DMS79 treated with DMSO at 0.1 percent for 48 hours (cell line): ENCODE results near the gene IKZF5.

Experiments
- DNase-seq: peaks from one replicate; lab custom pipeline; 2025; lab: John Stamatoyannopoulos, UW

IKZF5 gene

DNA sequence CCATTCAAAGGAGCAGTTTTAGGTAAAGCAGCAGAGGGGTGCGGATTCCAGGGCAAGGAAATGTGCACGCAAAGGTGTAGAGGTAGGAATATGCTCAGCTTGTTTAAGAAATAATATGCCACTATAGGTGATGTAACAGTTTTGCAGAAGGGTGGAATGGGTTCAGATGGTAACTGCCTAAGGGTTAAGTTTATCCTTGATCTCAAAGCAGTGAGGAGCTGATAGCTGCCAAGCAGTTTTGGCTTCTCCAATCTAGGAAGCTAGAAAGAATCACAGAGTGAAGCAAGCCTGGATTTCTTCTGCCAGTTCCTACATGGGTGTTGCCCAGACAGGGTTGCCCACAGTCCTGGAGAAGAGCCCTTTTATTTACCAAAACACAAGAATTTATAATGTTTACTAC lies 6.2 kb upstream of the IKZF5 start:
- DNase-seq, result no peak

DNA sequence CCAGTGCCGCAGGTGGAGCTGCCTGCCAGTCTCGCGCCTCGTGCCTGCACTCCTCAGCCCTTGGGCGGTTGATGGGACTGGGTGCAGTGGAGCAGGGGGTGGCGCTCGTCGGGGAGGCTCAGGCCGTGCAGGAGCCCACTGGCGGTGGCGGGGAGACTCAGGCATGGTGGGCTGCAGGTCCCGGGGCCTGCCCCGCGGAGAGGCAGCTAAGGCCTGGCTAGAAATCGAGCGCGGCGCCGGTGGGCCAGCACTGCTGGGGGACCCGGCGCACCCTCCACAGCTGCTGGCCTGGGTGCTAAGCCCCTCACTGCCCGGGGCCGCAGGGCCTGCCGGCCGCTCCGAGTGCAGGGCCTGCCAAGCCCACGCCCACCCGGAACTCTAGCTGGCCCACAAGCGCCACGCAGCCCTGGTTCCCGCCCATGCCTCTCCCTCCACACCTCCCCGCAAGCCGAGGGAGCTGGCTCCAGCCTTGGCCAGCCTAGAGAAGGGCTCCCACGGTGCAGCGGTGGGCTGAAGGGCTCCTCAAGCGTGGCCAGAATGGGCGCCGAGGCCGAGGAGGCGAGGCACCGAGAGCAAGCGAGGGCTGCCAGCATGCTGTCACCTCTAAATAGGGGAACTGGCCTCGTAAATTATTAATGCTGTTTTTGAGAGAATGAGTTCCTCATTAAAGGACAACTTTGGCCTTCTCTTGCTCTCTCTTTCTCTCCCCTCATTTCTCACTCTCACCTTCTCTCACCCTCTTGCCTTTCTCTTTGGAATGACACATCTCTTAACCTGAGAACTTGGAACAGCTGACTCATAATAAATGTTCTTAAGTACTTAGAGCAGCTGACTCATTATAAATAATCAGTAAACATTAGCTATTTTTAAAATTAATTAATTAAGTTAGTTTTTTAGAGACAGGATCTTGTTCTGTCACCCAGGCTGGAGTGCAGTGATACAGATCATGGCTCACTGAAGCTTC lies 5.1 kb upstream of the IKZF5 start:
- DNase-seq, result no peak

DNA sequence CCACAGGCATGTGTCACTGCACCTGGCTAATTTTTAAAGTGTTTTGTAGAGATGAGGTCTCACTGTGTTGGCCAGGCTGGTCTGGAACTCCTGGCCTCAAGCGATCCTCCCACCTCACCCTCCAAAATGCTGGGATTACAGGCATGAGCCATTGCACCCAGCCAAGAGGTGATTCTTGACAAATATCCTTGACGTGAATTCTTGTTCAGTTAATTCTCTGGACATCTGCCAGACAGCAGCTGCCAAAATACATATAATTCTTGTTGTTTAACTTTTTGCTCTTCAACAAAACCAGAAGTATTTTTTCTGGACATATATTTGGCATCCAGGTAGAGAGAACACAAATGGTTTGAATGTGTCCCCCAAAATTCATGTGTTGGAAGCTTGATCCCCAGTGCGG lies 3.4 kb upstream of the IKZF5 start:
- DNase-seq, result no peak

DNA sequence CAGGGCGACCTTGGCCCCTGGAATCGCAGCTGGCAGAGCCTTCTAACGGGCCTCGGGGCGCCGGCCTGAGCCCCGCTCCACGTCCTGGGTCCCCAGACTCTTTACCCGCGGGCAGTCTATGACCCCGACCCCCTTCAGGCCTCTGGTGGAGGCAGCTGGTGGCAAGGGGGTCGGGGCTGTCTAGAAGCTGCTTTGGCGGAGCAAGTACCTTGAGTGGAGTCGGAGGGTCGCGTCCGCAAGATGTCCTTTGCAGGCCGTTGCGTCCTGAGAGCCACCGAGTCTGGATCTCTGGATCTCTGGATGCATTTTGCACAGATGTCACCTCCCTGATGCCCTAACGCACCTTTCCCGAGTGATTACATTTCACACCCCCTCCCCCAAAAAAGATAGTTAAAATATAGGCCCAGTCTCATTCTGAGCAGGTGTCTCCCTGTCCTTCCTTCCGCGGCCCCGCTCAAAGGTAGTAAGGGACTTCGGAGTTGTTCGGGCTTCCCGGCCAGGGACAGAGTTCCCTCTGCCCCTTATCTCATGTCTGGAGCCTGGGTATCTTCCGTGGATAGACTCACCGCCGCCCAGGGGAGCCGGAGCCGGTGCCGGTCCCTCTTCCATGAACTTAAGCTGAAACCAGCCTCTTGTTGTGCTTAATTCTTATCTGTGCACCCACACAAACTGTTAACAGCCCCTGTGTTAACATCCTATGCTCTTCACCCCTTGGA lies 668 bp upstream of the IKZF5 start:
- no peak for DNase-seq

DNA sequence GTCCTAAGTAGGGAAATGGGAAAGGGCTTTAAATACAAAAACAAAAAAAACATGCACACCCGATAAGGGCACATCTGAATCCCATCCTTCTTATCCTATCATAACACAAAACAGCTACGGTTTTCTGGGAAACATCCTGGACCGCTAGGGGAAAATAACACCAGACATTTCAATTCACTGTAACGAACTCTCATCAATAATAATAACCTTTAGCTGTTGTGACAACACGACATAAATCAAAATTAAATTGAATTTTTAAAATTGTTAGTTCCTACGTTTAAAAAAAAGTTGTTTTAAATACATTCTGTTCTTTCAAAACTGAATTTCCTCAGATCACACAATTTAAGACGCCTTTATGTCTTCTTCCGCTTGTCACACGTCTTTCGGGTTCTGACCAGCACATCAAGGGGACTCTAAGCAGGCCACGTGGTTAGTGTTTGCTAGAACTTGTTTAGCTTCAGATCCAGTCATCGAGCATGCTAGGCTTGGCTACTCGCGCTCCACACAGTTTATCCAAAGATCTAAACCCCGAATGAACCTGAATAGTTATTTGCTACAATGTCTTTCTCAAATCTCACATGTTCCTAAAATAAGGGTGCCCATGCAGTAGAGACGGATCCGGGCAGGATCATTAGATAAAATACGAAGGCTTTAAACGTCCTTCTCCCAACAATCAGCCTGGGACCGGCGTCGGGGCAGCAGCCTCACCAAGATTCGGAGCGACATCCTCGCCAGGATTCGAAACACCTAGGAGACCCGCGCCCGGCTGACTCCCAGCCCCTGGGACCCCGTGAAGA lies 839 bp downstream of the IKZF5 start:
- peak; percentile 7 for DNase-seq

DNA sequence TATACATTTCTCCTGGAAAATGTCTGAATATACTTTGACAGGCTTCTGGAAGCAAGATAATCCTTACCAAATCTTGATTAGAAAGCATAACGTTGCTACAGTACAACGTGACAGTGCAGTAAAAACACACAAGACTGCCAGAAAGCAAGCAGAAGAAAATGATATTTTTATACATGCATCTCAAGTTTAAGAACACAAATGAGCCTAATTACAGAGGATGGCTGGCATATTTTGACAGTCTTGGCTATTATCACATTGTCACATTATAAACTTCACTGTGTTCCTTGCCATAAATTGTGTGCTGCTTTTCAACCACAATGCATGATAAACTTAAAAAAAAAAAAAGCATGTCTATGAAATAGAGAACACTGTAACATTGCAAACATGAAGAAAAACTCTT lies 4.3 kb downstream of the IKZF5 start:
- no peak for DNase-seq

DNA sequence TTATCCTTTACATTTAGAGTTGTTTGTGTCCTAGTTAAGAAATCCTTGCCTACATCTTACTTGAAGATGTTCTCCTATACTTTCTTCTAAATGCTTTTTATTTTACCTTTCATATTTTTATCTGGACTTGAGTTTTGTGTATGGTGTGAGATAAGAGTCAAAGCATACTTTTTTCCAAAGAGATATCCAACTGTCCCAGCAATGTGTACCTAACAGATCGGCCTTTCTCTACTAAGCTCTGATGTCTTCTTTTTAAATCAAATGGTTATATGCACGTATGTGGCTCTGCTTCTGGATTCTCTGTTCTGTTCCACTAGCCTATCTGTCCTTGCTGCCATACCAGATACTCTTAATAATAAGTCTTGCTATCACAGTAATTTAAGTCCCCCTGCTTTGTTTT lies 7.2 kb downstream of the IKZF5 start:
- no peak for DNase-seq

DNA sequence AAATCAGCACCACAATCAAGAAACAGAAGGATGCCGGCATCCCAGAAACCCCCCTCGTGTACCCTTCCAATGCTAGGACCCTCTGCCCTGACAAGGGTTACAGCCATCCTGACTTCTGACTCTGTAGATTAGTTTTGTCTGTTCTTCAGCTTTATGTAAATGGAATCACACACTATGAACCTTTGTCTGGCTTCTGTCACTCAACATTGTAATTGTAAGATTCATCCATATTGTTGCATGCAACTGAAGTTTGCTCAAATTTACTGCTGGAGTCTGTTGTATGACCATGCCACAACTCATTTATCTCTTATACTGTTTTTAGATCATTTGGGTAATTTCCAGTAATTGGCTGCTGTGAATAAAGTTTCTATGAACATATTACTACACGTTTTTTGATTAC lies 8.4 kb downstream of the IKZF5 start:
- DNase-seq, result no peak

DNA sequence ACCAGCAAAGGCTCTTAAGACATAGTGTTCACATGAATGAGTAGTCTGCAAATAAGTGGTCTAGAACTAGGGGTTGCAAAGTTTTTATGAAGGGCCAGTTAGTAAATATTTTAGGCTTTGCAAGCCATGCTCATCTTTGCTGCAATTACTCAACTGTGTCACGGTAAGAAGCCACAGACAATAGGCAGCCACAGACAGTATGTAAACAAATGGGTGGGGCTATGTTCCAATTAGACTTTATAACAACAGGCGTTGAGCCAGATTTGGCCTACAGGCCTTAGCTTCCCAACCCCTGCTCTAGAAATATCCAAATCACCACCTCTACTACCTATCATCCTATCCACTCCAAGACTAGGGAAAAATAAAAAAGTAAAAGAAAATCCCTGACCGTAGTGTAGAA lies 9.2 kb downstream of the IKZF5 start:
- DNase-seq, result no peak

DNA sequence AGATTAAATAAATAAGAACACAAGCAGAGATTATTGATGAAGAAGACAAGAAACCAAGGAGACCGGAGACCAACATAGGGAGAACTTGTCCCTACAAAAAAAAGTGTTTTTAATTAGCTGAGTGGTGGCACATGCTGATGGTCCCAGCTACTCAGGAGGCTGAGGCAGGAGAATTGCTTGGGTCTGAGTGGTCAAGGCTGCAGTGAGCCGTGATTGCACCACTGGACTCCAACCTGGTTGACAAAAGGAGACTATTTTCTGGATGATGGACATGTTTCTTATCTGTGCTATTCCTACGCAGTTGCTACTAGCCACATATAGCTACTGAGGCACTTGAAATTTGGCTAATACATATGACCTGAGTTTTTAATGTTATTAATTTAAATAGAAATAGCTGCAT lies 9.7 kb downstream of the IKZF5 start:
- no peak for DNase-seq

DNA sequence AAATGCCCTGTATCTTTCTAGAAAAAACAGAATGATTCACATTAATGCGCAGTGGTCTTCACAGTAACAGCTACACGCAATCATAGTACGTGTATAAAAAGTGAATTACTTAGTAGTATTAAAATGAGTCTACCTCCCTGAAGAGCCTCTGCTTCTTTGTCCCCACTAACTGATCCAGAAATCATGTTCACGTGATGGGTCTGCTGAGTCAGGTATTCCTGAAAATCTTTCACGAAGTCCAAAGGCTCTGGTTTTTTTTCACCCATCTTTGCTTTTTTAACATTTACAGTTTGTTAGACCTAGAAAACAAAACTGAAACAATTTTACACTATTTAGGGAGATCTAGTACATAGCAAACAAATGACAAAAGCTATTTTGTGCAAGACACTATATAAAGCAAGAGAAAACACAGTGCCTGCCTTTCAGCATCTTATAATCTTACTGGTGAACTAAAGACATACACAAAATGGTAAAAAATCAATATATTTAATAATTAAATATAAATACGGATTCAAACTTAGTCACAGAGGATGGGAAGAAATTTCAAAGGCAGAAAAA lies 10.2 kb downstream of the IKZF5 start:
- no peak for DNase-seq

DNA sequence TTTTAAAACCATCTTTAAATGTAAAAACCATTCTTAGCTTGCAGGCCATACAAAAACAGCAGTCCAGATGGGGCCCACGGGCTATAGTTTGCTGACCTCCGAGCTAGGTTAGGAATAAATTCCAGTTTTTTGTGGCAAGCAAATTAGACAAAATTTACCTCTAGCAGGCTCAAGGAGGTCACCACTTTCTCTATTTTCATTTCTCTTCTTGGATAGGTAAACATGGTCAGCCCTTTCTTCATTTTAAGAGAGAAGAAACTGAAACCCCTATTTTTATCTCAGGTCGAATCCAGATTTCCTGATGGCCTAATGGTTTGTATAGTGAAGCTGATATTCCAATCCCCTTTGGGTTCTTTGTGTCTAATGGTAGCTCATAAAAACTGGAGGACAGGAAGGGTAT lies 10.7 kb downstream of the IKZF5 start:
- no peak for DNase-seq

DNA sequence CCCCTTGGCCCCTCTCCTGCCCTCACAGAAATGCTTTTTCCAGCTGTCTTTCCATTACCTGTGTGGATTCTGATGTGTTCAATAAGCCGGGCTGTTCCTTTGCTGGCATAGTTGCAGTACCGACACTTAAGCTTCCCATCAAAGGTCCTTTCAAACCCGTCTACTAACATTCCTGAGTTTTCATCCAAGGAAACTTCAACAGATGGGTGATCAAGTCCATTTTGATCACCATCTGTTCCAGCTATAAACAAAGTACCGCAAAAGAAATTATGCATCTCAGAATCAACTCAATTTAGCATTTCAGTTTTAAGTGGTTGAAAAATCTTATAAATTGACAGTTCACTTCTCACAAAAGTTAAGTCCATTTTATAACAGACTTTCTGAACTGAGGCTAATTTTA lies 12.7 kb downstream of the IKZF5 start:
- no peak for DNase-seq

DNA sequence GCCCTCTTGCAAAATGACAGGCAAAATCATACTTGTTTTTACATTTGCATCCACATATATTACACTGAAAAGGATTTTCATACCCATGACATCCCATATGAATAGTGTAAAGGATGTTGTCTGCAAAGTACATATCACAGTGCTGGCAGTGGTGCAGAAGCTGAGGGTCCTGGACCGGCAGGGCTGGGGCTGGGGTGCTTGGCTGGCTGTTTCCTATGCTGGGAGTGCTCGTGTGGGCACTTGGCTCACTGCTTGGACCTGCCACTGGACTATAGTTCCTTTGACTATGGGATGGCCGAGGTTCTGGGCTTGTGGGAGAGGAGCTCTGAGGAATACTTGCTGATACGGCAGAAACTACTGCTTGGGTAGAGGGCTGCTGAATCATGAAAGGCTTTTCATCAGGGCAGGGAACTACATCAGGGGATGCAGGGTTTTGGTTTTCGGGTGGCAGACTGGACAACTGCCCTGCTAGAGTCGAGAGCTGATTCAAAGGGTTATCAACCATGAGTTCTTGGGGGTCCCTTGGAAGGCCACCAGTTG lies 14.7 kb downstream of the IKZF5 start:
- no peak for DNase-seq

DNA sequence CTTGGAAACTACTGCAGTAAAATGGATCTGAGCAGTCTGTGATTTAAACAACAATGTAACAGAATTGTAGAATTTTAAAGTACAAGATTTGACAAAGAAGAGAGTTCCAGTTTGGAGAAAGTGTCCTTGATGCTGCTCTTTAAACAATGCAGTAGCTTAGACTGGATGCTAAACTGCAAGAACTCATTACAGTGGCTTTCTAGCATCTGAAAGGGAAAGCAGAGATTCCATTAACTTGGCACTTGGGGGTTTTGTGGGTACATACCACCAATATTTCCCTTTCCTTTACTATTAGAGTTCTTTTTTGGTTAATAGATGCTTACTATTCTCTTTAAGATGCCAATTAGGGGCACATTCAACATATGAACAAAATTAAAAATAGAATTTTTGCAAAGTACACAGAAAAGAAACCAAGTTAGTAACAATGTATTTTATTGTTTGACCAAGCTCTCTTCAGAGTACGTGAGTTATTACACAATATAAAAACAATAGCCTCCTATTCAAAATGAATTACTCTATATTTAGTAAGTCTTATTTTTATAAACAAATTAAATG lies 16.5 kb downstream of the IKZF5 start:
- no peak for DNase-seq

DNA sequence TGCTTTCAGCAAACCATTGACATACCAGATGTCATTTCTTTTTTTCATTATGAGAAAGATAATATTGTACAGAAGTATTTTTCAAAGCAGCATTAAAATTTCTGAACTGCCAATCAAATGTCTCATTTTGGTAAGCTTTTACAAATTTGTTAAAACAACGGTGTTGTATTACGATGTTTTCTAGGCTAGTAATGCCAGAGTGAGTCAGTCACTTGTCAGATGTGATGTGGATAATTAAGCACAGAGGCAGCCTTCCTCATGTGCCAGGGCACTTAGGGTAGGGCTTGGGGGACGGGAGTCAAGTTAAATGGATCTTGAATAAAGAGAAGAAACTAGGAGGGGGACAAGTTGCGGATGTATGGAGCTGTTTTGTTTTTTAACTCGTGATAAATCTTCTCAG lies 18.3 kb downstream of the IKZF5 start:
- no peak for DNase-seq

DNA sequence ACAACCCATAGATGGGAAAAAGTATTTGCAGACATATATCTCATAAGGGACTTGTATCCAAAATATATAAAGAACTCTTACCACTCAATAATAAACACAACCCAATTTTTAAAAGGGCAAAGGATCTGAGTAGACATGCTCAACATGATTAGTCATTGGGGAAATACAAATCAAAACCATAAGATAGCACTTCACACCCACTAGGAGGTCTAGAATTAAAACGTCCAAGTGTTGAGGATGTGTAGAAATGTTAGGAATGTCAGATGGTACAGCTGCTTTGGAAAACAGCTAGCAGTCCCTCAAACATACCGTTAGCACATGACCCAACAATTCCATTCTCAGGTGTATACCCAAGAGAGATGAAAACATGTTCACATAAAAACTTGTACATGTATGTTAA lies 20.1 kb downstream of the IKZF5 start:
- DNase-seq, result no peak

DNA sequence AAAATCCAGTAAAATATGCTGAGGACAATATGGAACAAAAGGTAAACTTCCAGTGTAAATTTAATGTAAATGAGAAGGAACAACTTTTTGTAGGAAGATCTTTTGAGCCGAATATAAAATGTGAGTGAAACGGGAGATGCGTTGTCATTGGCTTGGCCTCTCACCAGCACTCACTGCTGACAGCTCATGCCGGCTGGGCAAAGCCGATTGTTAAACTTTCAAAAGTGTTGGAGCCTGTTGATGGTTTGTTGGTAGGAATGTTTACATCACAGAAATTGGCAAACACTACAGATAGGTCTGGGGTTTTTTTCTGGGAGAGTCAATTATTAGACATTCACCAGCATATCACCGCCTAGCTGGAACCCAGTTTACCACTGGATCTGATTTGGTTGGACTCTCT lies 22.3 kb downstream of the IKZF5 start:
- no peak for DNase-seq

DNA sequence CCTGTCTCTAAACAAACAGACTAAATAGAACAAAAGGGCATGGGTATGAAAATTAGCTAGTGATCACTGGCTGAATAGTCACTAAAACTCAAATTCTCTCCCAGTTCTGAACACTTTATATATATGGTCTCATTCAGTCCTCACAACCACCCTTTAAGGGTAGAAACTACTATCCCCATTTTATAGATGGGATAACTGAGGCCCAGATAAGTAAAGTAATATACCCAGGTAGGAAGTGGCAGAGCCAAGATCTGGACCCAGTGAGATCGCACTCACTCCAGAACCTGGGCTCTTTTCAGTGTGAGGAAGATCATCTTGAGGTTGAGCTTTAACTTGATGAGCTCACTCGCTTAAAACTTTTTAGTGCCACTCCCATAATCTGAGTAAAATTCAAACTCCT lies 23.9 kb downstream of the IKZF5 start:
- no peak for DNase-seq

DNA sequence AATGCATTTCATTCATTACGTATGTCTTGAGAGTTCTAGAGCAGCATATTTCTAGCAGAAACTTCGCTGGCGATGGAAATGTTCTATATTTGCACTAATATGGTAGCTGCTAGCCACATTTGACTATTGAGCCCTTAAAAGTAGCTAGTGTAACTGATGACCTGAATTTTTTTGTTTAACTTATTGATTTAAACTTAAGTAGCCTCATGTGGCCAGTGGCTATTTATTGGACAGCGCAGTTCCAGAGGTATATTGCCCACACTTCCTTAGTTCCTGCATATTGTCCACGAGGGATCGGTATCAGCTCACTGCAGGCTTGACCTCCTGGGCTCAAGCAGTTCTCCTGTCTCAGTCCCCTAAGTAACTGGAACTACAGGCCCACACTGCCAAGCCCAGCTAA lies 24.7 kb downstream of the IKZF5 start:
- DNase-seq, result no peak

DNA sequence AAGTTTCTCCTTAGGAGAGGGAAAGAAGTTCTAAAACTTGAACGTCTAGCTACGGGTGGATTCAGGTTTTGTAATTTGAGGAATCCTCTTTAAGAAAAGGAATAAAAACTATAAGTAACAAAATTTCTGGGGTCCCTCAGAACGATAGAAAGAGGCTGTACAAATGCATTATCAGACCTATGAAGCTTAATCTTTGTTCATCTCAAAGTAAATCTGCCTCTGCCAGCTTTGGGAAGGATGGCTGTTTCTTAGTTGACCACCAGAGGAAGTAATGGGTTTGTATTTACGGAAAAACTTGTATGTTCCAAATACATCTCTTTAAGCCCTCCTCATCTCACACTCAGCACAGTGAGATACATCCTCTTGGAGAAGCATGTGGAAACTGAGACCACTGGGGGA lies 27.5 kb downstream of the IKZF5 start:
- DNase-seq, result no peak
